ENCODE measurements around the gene LEFTY1. TPM values are rescaled to one million over a fixed set of nuclear protein-coding genes. Genes with fewer than 3 reads are reported as not detected.

LEFTY1 gene
- total RNA-seq, 1 donor from 2014 or later, result not detected

DNA sequence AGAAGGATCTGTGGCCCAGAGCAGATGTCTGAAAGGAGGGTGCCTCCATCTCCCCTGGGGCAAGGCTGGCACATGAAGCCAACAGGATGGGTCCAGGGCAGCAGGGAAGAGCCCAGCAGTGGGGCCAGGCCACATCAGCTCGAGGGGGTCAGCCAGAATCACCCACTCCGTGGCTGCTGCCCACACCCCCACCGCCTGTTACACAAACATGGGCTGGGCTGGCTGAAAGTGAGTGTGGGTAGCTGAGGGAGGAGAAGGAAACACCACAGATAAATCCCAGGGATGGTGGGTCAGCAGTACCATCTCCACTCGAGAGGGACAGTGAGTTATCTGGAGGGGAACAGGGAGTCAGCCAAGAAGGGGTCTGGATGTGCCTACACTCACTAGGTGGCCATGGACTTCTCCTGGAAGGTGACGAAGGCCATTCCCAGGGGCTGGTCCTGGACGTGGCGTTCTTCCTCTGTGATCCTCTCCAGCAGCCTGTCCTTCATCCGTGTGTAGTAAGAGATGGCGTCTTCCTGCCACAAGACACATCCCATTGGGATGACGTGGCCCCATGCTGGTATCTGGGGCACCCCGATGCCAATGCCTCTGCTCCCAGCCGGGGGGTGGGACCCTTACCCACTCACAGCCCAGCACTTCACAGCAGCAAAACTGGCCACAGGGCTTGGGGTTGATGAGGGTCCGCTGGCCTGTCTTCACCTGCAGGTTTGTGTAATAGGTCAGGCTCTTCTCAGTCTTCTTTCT, 26.9 kb downstream of the LEFTY1 start:
- POLR2A ChIA-PET, result interaction anchor here (0.5 kb wide), 1 partner anchor 8 kb away, joined by 5 read pairs; no protein-coding TSS in a partner anchor
- Mint-ChIP-seq H3K36me3 (ENCODE audit: low read depth) (peaks cover 87% of the 10 kb centered on the region), H3K27me3 (no peaks in the 10 kb centered on the region), H3K4me3 (no peak overlapping the region), H3K9me3 (no peaks in the 10 kb centered on the region), H3K27ac (no peak overlapping the region), H3K4me1 (peaks cover 13% of the 10 kb centered on the region)
- no peak for DNase-seq
- CTCF ChIA-PET, result interaction anchor here (0.6 to 1.1 kb wide), 2 partner anchors 19 to 70 kb away, joined by 3 read pairs; no protein-coding TSS in a partner anchor
- intact Hi-C loops (cut with micrococcal nuclease), result no loop called here
- ATAC-seq (ENCODE audit: low read depth), result no peak
- TF ChIP-seq, protein P1, sequence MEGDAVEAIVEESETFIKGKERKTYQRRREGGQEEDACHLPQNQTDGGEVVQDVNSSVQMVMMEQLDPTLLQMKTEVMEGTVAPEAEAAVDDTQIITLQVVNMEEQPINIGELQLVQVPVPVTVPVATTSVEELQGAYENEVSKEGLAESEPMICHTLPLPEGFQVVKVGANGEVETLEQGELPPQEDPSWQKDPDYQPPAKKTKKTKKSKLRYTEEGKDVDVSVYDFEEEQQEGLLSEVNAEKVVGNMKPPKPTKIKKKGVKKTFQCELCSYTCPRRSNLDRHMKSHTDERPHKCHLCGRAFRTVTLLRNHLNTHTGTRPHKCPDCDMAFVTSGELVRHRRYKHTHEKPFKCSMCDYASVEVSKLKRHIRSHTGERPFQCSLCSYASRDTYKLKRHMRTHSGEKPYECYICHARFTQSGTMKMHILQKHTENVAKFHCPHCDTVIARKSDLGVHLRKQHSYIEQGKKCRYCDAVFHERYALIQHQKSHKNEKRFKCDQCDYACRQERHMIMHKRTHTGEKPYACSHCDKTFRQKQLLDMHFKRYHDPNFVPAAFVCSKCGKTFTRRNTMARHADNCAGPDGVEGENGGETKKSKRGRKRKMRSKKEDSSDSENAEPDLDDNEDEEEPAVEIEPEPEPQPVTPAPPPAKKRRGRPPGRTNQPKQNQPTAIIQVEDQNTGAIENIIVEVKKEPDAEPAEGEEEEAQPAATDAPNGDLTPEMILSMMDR (IDR thresholded peaks at IDR 0.05), result no peak

DNA sequence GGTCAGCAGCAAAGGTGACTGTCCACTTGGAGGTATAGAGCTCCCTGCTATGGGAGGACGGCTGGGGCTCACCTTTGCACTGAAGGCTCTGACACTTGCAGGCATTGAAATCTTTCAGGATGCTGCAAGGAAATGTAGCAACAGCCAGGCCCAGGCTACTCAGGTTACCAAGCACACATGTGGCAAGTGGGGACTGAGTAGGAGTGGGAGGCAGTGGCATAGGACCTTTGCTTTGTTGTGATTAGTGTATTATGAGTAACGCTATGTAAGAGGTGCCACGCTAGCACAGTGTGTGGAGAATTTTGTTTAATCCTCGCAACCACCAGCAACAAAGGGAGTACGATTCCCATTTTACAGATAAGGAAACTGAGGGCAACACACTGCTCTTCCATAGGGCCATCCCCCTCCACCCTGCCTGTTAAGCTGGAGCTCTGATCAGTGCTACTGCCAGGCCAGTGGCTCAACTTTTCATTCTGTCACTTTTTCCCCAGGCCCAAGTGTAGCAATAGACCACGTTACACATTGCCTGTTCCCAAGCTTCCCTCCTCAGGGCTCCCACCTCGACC, 28.0 kb downstream of the LEFTY1 start:
- peaks cover 87% of the 10 kb centered on the region for H3K36me3 Mint-ChIP-seq (ENCODE audit: low read depth)
- DNase-seq (no peak), ATAC-seq (ENCODE audit: low read depth) (no peak)
- peaks cover 7% of the 10 kb centered on the region for H3K4me1 Mint-ChIP-seq
- ChIA-PET CTCF (interaction anchor here (1.1 kb wide), 1 partner anchor 21 kb away, joined by 3 read pairs; no protein-coding TSS in a partner anchor), POLR2A (interaction anchor here (0.5 kb wide), 1 partner anchor 9 kb away, joined by 5 read pairs; no protein-coding TSS in a partner anchor)
- H3K4me3 Mint-ChIP-seq, result no peak overlapping the region
- H3K9me3 Mint-ChIP-seq, result no peaks in the 10 kb centered on the region
- no peak overlapping the region for H3K27ac Mint-ChIP-seq
- no peaks in the 10 kb centered on the region for H3K27me3 Mint-ChIP-seq
- intact Hi-C loops (cut with micrococcal nuclease), result no loop called here
- TF ChIP-seq, protein P1 (IDR thresholded peaks at IDR 0.05), result no peak

DNA sequence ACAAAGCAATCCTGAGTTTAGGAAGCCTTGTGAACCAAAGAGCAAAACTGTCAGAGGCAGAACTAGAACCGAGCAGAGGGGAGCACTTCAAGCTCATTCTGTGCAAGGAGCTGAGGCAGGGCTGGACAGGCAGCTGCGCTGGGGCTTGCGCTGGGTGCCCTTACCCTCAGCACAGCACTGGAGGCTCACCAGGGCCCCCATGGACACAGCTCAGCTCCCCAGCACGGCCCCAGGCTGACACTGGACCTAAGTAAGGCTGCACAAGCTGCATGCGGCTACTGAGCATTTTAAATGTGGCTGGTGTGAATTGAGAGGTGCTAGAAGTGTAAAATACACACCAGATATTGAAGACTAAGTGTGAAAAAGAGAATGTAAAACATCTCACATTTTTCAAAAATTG, 28.8 kb downstream of the LEFTY1 start:
- peaks cover 87% of the 10 kb centered on the region for H3K36me3 Mint-ChIP-seq (ENCODE audit: low read depth)
- DNase-seq (no peak), ATAC-seq (ENCODE audit: low read depth) (no peak)
- H3K9me3 Mint-ChIP-seq, result no peaks in the 10 kb centered on the region
- H3K27ac Mint-ChIP-seq, result no peak overlapping the region
- H3K27me3 Mint-ChIP-seq, result no peaks in the 10 kb centered on the region
- POLR2A ChIA-PET, result interaction anchor here (0.7 to 1.0 kb wide), 2 partner anchors 23 to 398 kb away, joined by 4 to 5 read pairs; no protein-coding TSS in a partner anchor
- TF ChIP-seq, protein P1 (IDR thresholded peaks at IDR 0.05), result no peak
- CTCF ChIA-PET, result no interaction called here
- intact Hi-C loops (cut with micrococcal nuclease), result no loop called here
- no peak overlapping the region for H3K4me3 Mint-ChIP-seq
- H3K4me1 Mint-ChIP-seq, result peaks cover 11% of the 10 kb centered on the region

DNA sequence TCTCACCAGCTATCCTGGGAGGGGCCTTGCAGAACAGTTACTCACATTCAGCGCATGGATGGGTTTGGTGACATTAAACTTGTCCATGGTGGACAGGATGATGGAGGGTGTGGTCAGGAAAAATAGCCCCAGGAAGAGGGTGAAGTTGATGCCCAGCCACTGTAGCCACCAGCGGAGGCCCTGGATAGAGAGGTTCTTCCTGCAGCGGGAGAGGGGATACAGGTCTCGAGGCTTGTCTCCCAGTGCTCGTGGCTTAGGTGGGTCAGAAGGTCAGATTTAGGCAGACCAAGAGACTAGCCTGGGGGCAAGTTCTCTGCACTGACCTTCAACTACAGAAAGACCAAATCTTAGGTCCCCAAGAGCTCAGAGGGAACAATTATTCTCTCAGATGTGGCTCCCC, 29.8 kb downstream of the LEFTY1 start:
- TF ChIP-seq, protein P1 (IDR thresholded peaks at IDR 0.05), result no peak
- peaks cover 90% of the 10 kb centered on the region for H3K36me3 Mint-ChIP-seq (ENCODE audit: low read depth)

DNA sequence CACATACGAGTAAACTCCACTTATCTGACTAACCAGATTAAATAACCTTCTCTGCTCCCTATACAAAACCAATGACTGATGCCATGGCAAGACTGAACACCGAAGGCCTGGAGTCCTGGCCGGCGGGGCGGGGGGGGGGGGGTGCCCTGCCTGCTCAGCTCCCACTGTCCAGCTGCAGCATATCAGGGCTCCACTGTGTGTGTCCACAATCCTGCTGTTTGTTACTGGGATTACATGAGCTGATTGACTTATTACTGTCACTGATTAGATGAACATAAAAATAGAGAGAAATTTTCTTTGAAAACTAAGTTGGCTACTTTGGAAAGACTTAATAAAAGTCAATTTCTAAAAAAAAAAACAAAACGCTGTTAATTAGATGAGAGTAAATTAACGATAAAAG, 31.7 kb downstream of the LEFTY1 start:
- ATAC-seq (ENCODE audit: low read depth) (no peak), DNase-seq (no peak)
- H3K4me1 Mint-ChIP-seq, result peaks cover 23% of the 10 kb centered on the region
- TF ChIP-seq, protein P1 (IDR thresholded peaks at IDR 0.05), result no peak
- no peak overlapping the region for H3K27ac Mint-ChIP-seq
- H3K9me3 Mint-ChIP-seq, result no peaks in the 10 kb centered on the region
- ChIA-PET POLR2A (no interaction called here), CTCF (interaction anchor here (0.5 kb wide), 1 partner anchor 27 kb away, joined by 3 read pairs; no protein-coding TSS in a partner anchor)
- H3K27me3 Mint-ChIP-seq, result no peaks in the 10 kb centered on the region
- H3K4me3 Mint-ChIP-seq, result no peak overlapping the region
- peaks cover 94% of the 10 kb centered on the region for H3K36me3 Mint-ChIP-seq (ENCODE audit: low read depth)
- intact Hi-C loops (cut with micrococcal nuclease), result no loop called here

More for the DNA sequence above, 29.8 kb downstream of the LEFTY1 start:
- DNase-seq (no peak), ATAC-seq (ENCODE audit: low read depth) (no peak)
- no peaks in the 10 kb centered on the region for H3K27me3 Mint-ChIP-seq
- intact Hi-C loops (cut with micrococcal nuclease), result no loop called here
- H3K27ac Mint-ChIP-seq, result no peak overlapping the region
- ChIA-PET POLR2A (interaction anchor here (0.6 to 0.7 kb wide), 2 partner anchors 10 to 1124 kb away, joined by 3 to 7 read pairs; no protein-coding TSS in a partner anchor), CTCF (no interaction called here)
- H3K9me3 Mint-ChIP-seq, result no peaks in the 10 kb centered on the region
- H3K4me1 Mint-ChIP-seq, result peaks cover 11% of the 10 kb centered on the region
- no peak overlapping the region for H3K4me3 Mint-ChIP-seq

Measured in activated B cell treated with CpG ODN at 0.5 μM for 24 hours (primary cell).